SK-N-SH (cell line): ENCODE measurements around the gene WASL. TPM values are rescaled to one million over a fixed set of nuclear protein-coding genes. Genes with fewer than 3 reads are reported as not detected.

Experiments used
- CTCF ChIA-PET: fragments of 300-600, 350-600 bp; formaldehyde crosslinking; extraction: SDS; loops from one replicate; lab custom pipeline; 2021; lab: Yijun Ruan, JAX
- POLR2A ChIA-PET: fragments of 350-600 bp; sonication (Branson Sonifier 250); formaldehyde crosslinking; extraction: SDS; loops from one replicate; lab custom pipeline; 2020; ENCODE audit warnings: antibody characterized with exemption, inconsistent platforms; lab: Yijun Ruan, JAX
- DNase-seq: peaks from one replicate; pipeline ENCODE4 v3.0.0; 2012
- H2AFZ ChIP-seq: fragments of 200-600 bp; sonication (generic); 2 replicates; pipeline ENCODE4 v1.8.1; 2016; ENCODE audit warnings: antibody characterized with exemption, mild to moderate bottlenecking, low read depth
- H3F3A ChIP-seq: fragments of 200-600 bp; sonication (generic); replicated peaks from 2 replicates; pipeline ENCODE3; 2016; ENCODE audit warnings: antibody characterized with exemption, mild to moderate bottlenecking; ENCODE audit not compliant: insufficient read depth
- H3K27ac ChIP-seq, 2 experiments: fragments of 200-500 bp in 1 of 2; fragments of 200-600 bp in 1 of 2; sonication (Bioruptor generic) in 1 of 2; sonication (generic), shearing (Covaris generic) in 1 of 2; 2 replicates each; pipeline versions ENCODE4 v1.5.1 to v1.6.1; 2014 to 2016; ENCODE audit warnings: low read depth in 2 of 2, inconsistent platforms in 1 of 2, low read length in 1 of 2, mild to moderate bottlenecking in 1 of 2, mixed read lengths in 1 of 2
- H3K27me3 ChIP-seq: fragments of 200-600 bp; sonication (generic), shearing (Covaris generic); 2 replicates; pipeline ENCODE4 v1.6.1; 2016; ENCODE audit warnings: mixed run types; ENCODE audit not compliant: insufficient read depth
- H3K36me3 ChIP-seq, 2 experiments: fragments of 200-500 bp in 1 of 2; fragments of 200-600 bp in 1 of 2; sonication (Bioruptor generic) in 1 of 2; sonication (generic) in 1 of 2; replicated peaks in 1 of 2; 2 replicates each; pipeline versions ENCODE3 to v1.5.1; 2014 to 2016; ENCODE audit warnings: low read length in 1 of 2, mild to moderate bottlenecking in 1 of 2; ENCODE audit not compliant: insufficient read depth in 2 of 2, control insufficient read depth in 1 of 2
- H3K4me1 ChIP-seq, 2 experiments: fragments of 200-500 bp in 1 of 2; fragments of 200-600 bp in 1 of 2; sonication (Bioruptor generic) in 1 of 2; sonication (generic), shearing (Covaris generic) in 1 of 2; 2 replicates each; pipeline versions ENCODE4 v1.5.1 to v1.6.1; 2014 to 2016; ENCODE audit warnings: low read depth in 1 of 2, low read length in 1 of 2, mixed run types in 1 of 2; ENCODE audit not compliant: insufficient read depth in 2 of 2, control insufficient read depth in 1 of 2
- H3K4me2 ChIP-seq: fragments of 200-600 bp; sonication (generic), shearing (Covaris generic); 2 replicates; pipeline ENCODE4 v1.6.1; 2017; ENCODE audit warnings: mixed run types
- H3K4me3 ChIP-seq, 2 experiments: fragments of 200-500 bp in 1 of 2; fragments of 200-600 bp in 1 of 2; sonication (Bioruptor generic) in 1 of 2; sonication (generic), shearing (Covaris generic) in 1 of 2; 2 replicates each; pipeline versions ENCODE4 v1.5.1 to v1.8.1; 2014 to 2016; ENCODE audit warnings: low read depth in 2 of 2, inconsistent platforms in 1 of 2, low read length in 1 of 2, mild to moderate bottlenecking in 1 of 2, mixed read lengths in 1 of 2, moderate library complexity in 1 of 2
- H3K79me2 ChIP-seq: fragments of 200-600 bp; sonication (generic); 2 replicates; pipeline ENCODE4 v1.8.1; 2017; ENCODE audit warnings: mild to moderate bottlenecking; ENCODE audit not compliant: insufficient read depth
- H3K9ac ChIP-seq: fragments of 200-600 bp; sonication (generic); 2 replicates; pipeline ENCODE4 v1.6.1; 2017; ENCODE audit warnings: mixed run types
- H3K9me2 ChIP-seq: fragments of 200-600 bp; sonication (generic); 2 replicates; pipeline ENCODE4 v1.6.1; 2017; ENCODE audit warnings: mixed run types
- H3K9me3 ChIP-seq: fragments of 200-600 bp; sonication (generic); 2 replicates; pipeline ENCODE4 v1.6.1; 2017; ENCODE audit warnings: mixed run types, mild to moderate bottlenecking, moderate library complexity
- H4K20me1 ChIP-seq: fragments of 200-600 bp; sonication (generic); 2 replicates; pipeline ENCODE4 v1.6.1; 2017; ENCODE audit warnings: mild to moderate bottlenecking, mixed run types; ENCODE audit not compliant: insufficient read depth
- CTCF ChIP-seq: fragments of 200-600 bp; sonication (generic); IDR thresholded peaks from 2 replicates; pipeline ENCODE4 v1.6.1; 2017; ENCODE audit warnings: antibody characterized with exemption, mild to moderate bottlenecking, moderate library complexity
- EP300 ChIP-seq, 2 experiments: IDR thresholded peaks; 2 replicates each; pipeline versions ENCODE4 v1.4.0 to v1.6.1; 2012; ENCODE audit warnings: borderline replicate concordance in 1 of 2, low read depth in 1 of 2, low read length in 1 of 2
- JUND ChIP-seq: IDR thresholded peaks from 2 replicates; pipeline ENCODE4 v1.4.0; 2012
- NRF1 ChIP-seq: IDR thresholded peaks from 2 replicates; pipeline ENCODE4 v1.6.1; 2012; ENCODE audit warnings: low read depth, mild to moderate bottlenecking, low read length
- PBX3 ChIP-seq: IDR thresholded peaks from 2 replicates; pipeline ENCODE4; 2012
- RAD21 ChIP-seq: IDR thresholded peaks from 2 replicates; pipeline ENCODE4 v1.6.1; 2012; ENCODE audit warnings: mild to moderate bottlenecking, low read length
- RCOR1 ChIP-seq: fragments of 150-350 bp; IDR thresholded peaks from 2 replicates; pipeline ENCODE4 v1.6.1; 2017; ENCODE audit warnings: antibody characterized with exemption, low read length
- RXRA ChIP-seq: IDR thresholded peaks from 2 replicates; pipeline ENCODE4 v1.4.0; 2012; ENCODE audit warnings: low read depth, mild to moderate bottlenecking, borderline replicate concordance
- TAF1 ChIP-seq: IDR thresholded peaks from 2 replicates; pipeline ENCODE4 v1.6.1; 2012; ENCODE audit warnings: low read depth, mild to moderate bottlenecking, low read length, moderate library complexity, borderline replicate concordance
- TCF12 ChIP-seq: IDR thresholded peaks from 2 replicates; pipeline ENCODE4 v1.4.0; 2012
- YY1 ChIP-seq: IDR thresholded peaks from 2 replicates; pipeline ENCODE4 v1.4.0; 2012; ENCODE audit warnings: low read depth, mild to moderate bottlenecking
- WGBS: methylation state at CpG from one replicate; pipeline ENCODE4 v1.1.6; 2017; ENCODE audit warnings: low lambda C conversion rate; 5-methylcytosine and 5-hydroxymethylcytosine counted together
- polyA plus RNA-seq, 3 experiments: library from polyadenylated mRNA; depleted of rRNA; stranded (reverse); fragments of >200 nt; gene quantifications; 2 replicates each; pipeline ENCODE4 v1.2.3, GENCODE V29; 2012
- TF ChIP-seq, protein P1 (sequence below): fragments of 150-350 bp; IDR thresholded peaks from 2 replicates; pipeline ENCODE4 v1.6.1; 2017; ENCODE audit warnings: antibody characterized with exemption, low read length, low read depth, borderline replicate concordance

The WASL gene
- polyA plus RNA-seq, 1 of the 3 experiments (the other 2 are of a cell fraction), result 9.9 TPM

GRCh38 chr7:123718773-123719172 is 30.0 kb downstream of the WASL start:
- CTCF ChIA-PET, result interaction anchor here (1.7 to 5.5 kb wide), 2 partner anchors 17 to 27 kb away, joined by 4 to 37 read pairs; no protein-coding TSS in a partner anchor
- 93% methylated on average over 4 of the region's 4 CpGs for WGBS
- POLR2A ChIA-PET, result no interaction called here

GRCh38 chr7:123717689-123718088 is 31.1 kb downstream of the WASL start:
- no peaks in the 10 kb centered on the region for H3K9me2 ChIP-seq
- ChIA-PET POLR2A (no interaction called here), CTCF (interaction anchor here (0.7 to 5.5 kb wide), 5 partner anchors 16 to 155 kb away, joined by 4 to 37 read pairs (median 5); no protein-coding TSS in a partner anchor)
- TF ChIP-seq TCF12 (no peak), EP300 (IDR thresholded peaks at IDR 0.05; ENCODE audit: borderline replicate concordance in 1 of 2, low read depth in 1 of 2, low read length in 1 of 2) (no peak), NRF1 (no peak), RCOR1 (no peak), RXRA (no peak), PBX3 (no peak), RAD21 (no peak)
- TF ChIP-seq, protein P1, sequence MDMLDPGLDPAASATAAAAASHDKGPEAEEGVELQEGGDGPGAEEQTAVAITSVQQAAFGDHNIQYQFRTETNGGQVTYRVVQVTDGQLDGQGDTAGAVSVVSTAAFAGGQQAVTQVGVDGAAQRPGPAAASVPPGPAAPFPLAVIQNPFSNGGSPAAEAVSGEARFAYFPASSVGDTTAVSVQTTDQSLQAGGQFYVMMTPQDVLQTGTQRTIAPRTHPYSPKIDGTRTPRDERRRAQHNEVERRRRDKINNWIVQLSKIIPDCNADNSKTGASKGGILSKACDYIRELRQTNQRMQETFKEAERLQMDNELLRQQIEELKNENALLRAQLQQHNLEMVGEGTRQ, result no peak
- H2AFZ ChIP-seq, result no peak overlapping the region
- H3K27me3 ChIP-seq, result no peaks in the 10 kb centered on the region
- H3K4me1 ChIP-seq, result peaks cover 0 to 8% of the 10 kb centered on the region in 2 experiments; a peak in 1 of 4 replicates
- peaks cover 75% of the 10 kb centered on the region for H4K20me1 ChIP-seq
- peaks cover 0 to 8% of the 10 kb centered on the region in 2 experiments for H3K36me3 ChIP-seq
- no peak overlapping the region for H3K27ac ChIP-seq
- H3K9me3 ChIP-seq, result no peaks in the 10 kb centered on the region
- no peak for DNase-seq
- H3K79me2 ChIP-seq, result peaks cover 87% of the 10 kb centered on the region
- no peak overlapping the region for H3K4me3 ChIP-seq
- no peak overlapping the region for H3K9ac ChIP-seq
- no peak overlapping the region for H3K4me2 ChIP-seq
- peaks cover 5% of the 10 kb centered on the region for H3F3A ChIP-seq
- 96% methylated on average over 3 of the region's 3 CpGs for WGBS

More at GRCh38 chr7:123718773-123719172, 30.0 kb downstream of the WASL start:
- H3K4me1 ChIP-seq, result peaks cover 0 to 12% of the 10 kb centered on the region in 2 experiments; a peak in 1 of 4 replicates
- peaks cover 90% of the 10 kb centered on the region for H3K79me2 ChIP-seq
- no peak overlapping the region for H3K4me2 ChIP-seq
- no peak for DNase-seq
- H3K36me3 ChIP-seq, result peaks cover 0 to 5% of the 10 kb centered on the region in 2 experiments
- H3K27me3 ChIP-seq, result no peaks in the 10 kb centered on the region
- H2AFZ ChIP-seq, result no peak overlapping the region
- H4K20me1 ChIP-seq, result peaks cover 85% of the 10 kb centered on the region
- TF ChIP-seq EP300 (IDR thresholded peaks at IDR 0.05; ENCODE audit: borderline replicate concordance in 1 of 2, low read depth in 1 of 2, low read length in 1 of 2) (no peak), NRF1 (no peak)
- H3F3A ChIP-seq, result peaks cover 4% of the 10 kb centered on the region
- no peak overlapping the region for H3K4me3 ChIP-seq
- no peak overlapping the region for H3K9ac ChIP-seq
- no peaks in the 10 kb centered on the region for H3K9me3 ChIP-seq
- no peak overlapping the region for H3K27ac ChIP-seq
- H3K9me2 ChIP-seq, result no peaks in the 10 kb centered on the region

DNA sequence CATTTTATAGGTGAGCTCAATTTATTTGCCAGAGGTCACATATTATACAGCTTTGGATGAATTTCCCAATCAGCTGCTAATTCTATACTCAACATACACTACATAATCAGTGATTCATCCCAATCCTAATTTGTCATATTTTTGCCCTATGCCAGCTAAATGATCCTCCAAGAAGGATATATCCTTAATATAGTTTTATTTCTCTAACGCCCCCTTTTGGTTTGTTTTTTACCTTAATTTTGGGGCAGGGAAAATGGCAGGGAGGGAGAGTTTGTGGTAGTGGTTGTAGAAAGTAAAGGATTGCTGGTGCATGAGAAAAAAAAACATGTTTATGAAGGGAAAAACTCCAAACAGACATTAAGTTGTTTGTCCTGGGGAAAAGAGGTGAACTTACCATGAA is 31.9 kb downstream of the WASL start:
- no peak overlapping the region for H3K9ac ChIP-seq
- POLR2A ChIA-PET, result no interaction called here
- peaks cover 75% of the 10 kb centered on the region for H4K20me1 ChIP-seq
- H3K79me2 ChIP-seq, result peaks cover 84% of the 10 kb centered on the region
- H3K27me3 ChIP-seq, result no peaks in the 10 kb centered on the region
- WGBS, result 100% methylated on average over 1 of the region's 1 CpG
- no peak overlapping the region for H3K4me3 ChIP-seq
- peaks cover under 1 to 16% of the 10 kb centered on the region in 2 experiments; a peak in 2 of 4 replicates for H3K4me1 ChIP-seq
- TF ChIP-seq TAF1, result no peak
- TF ChIP-seq JUND, result no peak
- TF ChIP-seq YY1, result no peak
- peak; percentile 26; the same call in 1 of the 2 replicates for TF ChIP-seq CTCF
- H3F3A ChIP-seq, result peaks cover 7% of the 10 kb centered on the region
- no peak overlapping the region for H3K4me2 ChIP-seq
- H3K9me3 ChIP-seq, result no peaks in the 10 kb centered on the region
- DNase-seq, result no peak
- CTCF ChIA-PET, result interaction anchor here (0.6 to 5.5 kb wide), 6 partner anchors 15 to 1203 kb away, joined by 3 to 37 read pairs (median 4); no protein-coding TSS in a partner anchor
- H3K27ac ChIP-seq, result no peak overlapping the region
- no peaks in the 10 kb centered on the region for H3K9me2 ChIP-seq
- no peak overlapping the region for H2AFZ ChIP-seq
- H3K36me3 ChIP-seq, result peaks cover 0 to 8% of the 10 kb centered on the region in 2 experiments
